GM12878 (cell line): ENCODE data around the gene WBP2NL. TPM values are rescaled to one million over a fixed set of nuclear protein-coding genes. Genes with fewer than 3 reads are reported as not detected.
A peak's percentile ranks its signal among the peaks of the same experiment; 100 is the strongest.

Experiments used
- ATAC-seq: fragments of 200-7000 bp; cut with Tn5 transposase; 3 replicates; pipeline ENCODE4 v1.9.1; 2020; ENCODE audit warnings: mild to moderate bottlenecking, moderate library complexity
- BruUV-seq: library from RNA; stranded (reverse); fragments of 400-500 nt; replicated peaks from 2 replicates; lab custom pipeline; 2021; lab: Mats Ljungman, UMichigan
- CTCF ChIA-PET: fragments of 300-600 bp; sonication (Branson Sonifier 250); formaldehyde crosslinking; extraction: SDS; loops from one replicate; lab custom pipeline; 2021; ENCODE audit warnings: inconsistent platforms; lab: Yijun Ruan, JAX
- POLR2A ChIA-PET: fragments of 350-600 bp; formaldehyde crosslinking; extraction: SDS; loops from one replicate; lab custom pipeline; 2021; ENCODE audit warnings: inconsistent platforms; lab: Charles Lee
- RAD21 ChIA-PET: fragments of 300-600 bp; sonication (Branson Sonifier 250); formaldehyde crosslinking; loops from one replicate; lab custom pipeline; 2023; ENCODE audit warnings: antibody characterized with exemption; ENCODE audit not compliant: unreplicated experiment; lab: Charles Lee
- SMC1A ChIA-PET: fragments of 300-600 bp; sonication (Branson Sonifier 250); formaldehyde crosslinking; loops from one replicate; lab custom pipeline; 2023; ENCODE audit not compliant: unreplicated experiment, uncharacterized antibody; lab: Charles Lee
- DNase-seq: peaks from one replicate; pipeline ENCODE4 v3.0.0-alpha.2; 2011; ENCODE audit warnings: low read depth, low spot score
- FAIRE-seq: peaks from 3 replicates; lab custom pipeline; 2011; peaks lifted over from hg19 to GRCh38; lab: Jason Lieb, UNC
- H2AFZ ChIP-seq: 2 replicates; pipeline ENCODE4 v1.6.0; 2011; ENCODE audit warnings: low read depth, low read length, control low read depth; ENCODE audit not compliant: control insufficient read depth
- H3K27ac ChIP-seq: 2 replicates; pipeline ENCODE4 v1.5.1; 2011; ENCODE audit warnings: control low read depth; ENCODE audit not compliant: control insufficient read depth, insufficient read depth
- H3K27me3 ChIP-seq, 2 experiments: replicated peaks in 1 of 2; 2 replicates each; pipeline versions ENCODE4 v1.6.0 to v1.6.1; 2011; ENCODE audit warnings: low read length in 1 of 2; ENCODE audit not compliant: control insufficient read depth in 2 of 2, insufficient read depth in 2 of 2
- H3K36me3 ChIP-seq, 2 experiments: 2 replicates each; pipeline ENCODE4 v1.5.1; 2011; ENCODE audit warnings: low read length in 1 of 2; ENCODE audit not compliant: control insufficient read depth in 2 of 2, insufficient read depth in 2 of 2
- H3K4me1 ChIP-seq: 2 replicates; pipeline ENCODE4 v1.6.1; 2011; ENCODE audit warnings: mild to moderate bottlenecking, low read length, moderate library complexity, mixed read lengths; ENCODE audit not compliant: control insufficient read depth, insufficient read depth
- H3K4me2 ChIP-seq: 2 replicates; pipeline ENCODE4 v1.6.0; 2011; ENCODE audit warnings: control low read depth; ENCODE audit not compliant: control insufficient read depth, insufficient read depth
- H3K4me3 ChIP-seq: fragments of 200-600 bp; sonication (generic); 2 replicates; pipeline ENCODE4 v1.5.1; 2016
- H3K79me2 ChIP-seq: 2 replicates; pipeline ENCODE4 v1.6.0; 2011; ENCODE audit warnings: low read length; ENCODE audit not compliant: control insufficient read depth, insufficient read depth
- H3K9ac ChIP-seq: 2 replicates; pipeline ENCODE4 v1.8.0; 2011; ENCODE audit warnings: low read length, control low read depth, mixed read lengths; ENCODE audit not compliant: control insufficient read depth, insufficient read depth
- H3K9me3 ChIP-seq: replicated peaks from 3 replicates; pipeline ENCODE4 v1.5.1; 2011; ENCODE audit warnings: mild to moderate bottlenecking, low read length; ENCODE audit not compliant: control insufficient read depth, insufficient read depth
- H4K20me1 ChIP-seq: 2 replicates; pipeline ENCODE4 v1.6.0; 2011; ENCODE audit not compliant: control insufficient read depth, insufficient read depth
- ATF7 ChIP-seq: fragments of 450-650 bp; IDR thresholded peaks from 2 replicates; pipeline ENCODE4 v1.6.1; 2016; ENCODE audit warnings: low read depth, mild to moderate bottlenecking
- CEBPB ChIP-seq, 2 experiments: fragments of 150-350 bp in 1 of 2; IDR thresholded peaks; 2 replicates each; pipeline ENCODE4 v1.6.1; 2012 to 2014; ENCODE audit warnings: low read depth in 2 of 2, low read length in 2 of 2, borderline replicate concordance in 1 of 2, inconsistent platforms in 1 of 2
- DPF2 ChIP-seq: fragments of 450-650 bp; IDR thresholded peaks from 2 replicates; pipeline ENCODE4 v1.6.1; 2017; ENCODE audit warnings: mild to moderate bottlenecking
- GABPA ChIP-seq: IDR thresholded peaks from 2 replicates; pipeline ENCODE4 v1.6.1; 2014; ENCODE audit warnings: antibody characterized with exemption, low read depth, mild to moderate bottlenecking, inconsistent platforms
- IRF4 ChIP-seq: IDR thresholded peaks from 2 replicates; pipeline ENCODE4 v1.6.1; 2011; ENCODE audit warnings: low read depth, low read length
- LARP7 ChIP-seq: fragments of 450-650 bp; IDR thresholded peaks from 2 replicates; pipeline ENCODE4 v1.6.1; 2017; ENCODE audit warnings: mild to moderate bottlenecking
- MEF2A ChIP-seq: IDR thresholded peaks from 2 replicates; pipeline ENCODE4 v1.6.1; 2011; ENCODE audit warnings: low read depth, mild to moderate bottlenecking, low read length, moderate library complexity; ENCODE audit not compliant: insufficient read depth
- MYB ChIP-seq: fragments of 150-350 bp; IDR thresholded peaks from 2 replicates; pipeline ENCODE4 v1.6.1; 2014; ENCODE audit warnings: mild to moderate bottlenecking, low read depth, low read length, borderline replicate concordance
- NRF1 ChIP-seq: conservative IDR thresholded peaks from 2 replicates; pipeline ENCODE4 v1.6.1; 2011; ENCODE audit warnings: mild to moderate bottlenecking, low read depth, low read length, improper control_type of control experiment
- PML ChIP-seq: IDR thresholded peaks from 2 replicates; pipeline ENCODE4 v1.6.1; 2012; ENCODE audit warnings: low read length, inconsistent platforms
- RFX5 ChIP-seq: IDR thresholded peaks from 2 replicates; pipeline ENCODE4 v1.6.1; 2011; ENCODE audit warnings: low read depth, low read length, improper control_type of control experiment
- SIN3A ChIP-seq: IDR thresholded peaks from 2 replicates; pipeline ENCODE4 v1.6.1; 2012; ENCODE audit warnings: low read depth, low read length, improper control_type of control experiment
- SREBF1 ChIP-seq: IDR thresholded peaks from 2 replicates; pipeline ENCODE4 v1.6.1; 2012; ENCODE audit warnings: mild to moderate bottlenecking, low read length
- TCF3 ChIP-seq: IDR thresholded peaks from 2 replicates; pipeline ENCODE4 v1.6.1; 2012; ENCODE audit warnings: low read depth, mild to moderate bottlenecking, low read length, borderline replicate concordance; ENCODE audit not compliant: insufficient read depth
- WRNIP1 ChIP-seq: IDR thresholded peaks from 2 replicates; pipeline ENCODE4 v1.6.1; 2011; ENCODE audit warnings: low read depth, low read length, improper control_type of control experiment, borderline replicate concordance
- YBX1 ChIP-seq: fragments of 450-650 bp; IDR thresholded peaks from 2 replicates; pipeline ENCODE4 v1.6.1; 2016; ENCODE audit warnings: antibody characterized with exemption
- ZNF207 ChIP-seq: fragments of 450-650 bp; IDR thresholded peaks from 2 replicates; pipeline ENCODE4 v1.6.1; 2014; ENCODE audit warnings: antibody characterized with exemption, mild to moderate bottlenecking, borderline replicate concordance
- ZNF24 ChIP-seq: fragments of 450-650 bp; IDR thresholded peaks from 2 replicates; pipeline ENCODE4 v1.6.1; 2017; ENCODE audit warnings: antibody characterized with exemption, mild to moderate bottlenecking
- WGBS: methylation state at CpG from one replicate; pipeline ENCODE4 v1.1.6; 2016; ENCODE audit warnings: low lambda C conversion rate; ENCODE audit not compliant: insufficient replicate concordance, insufficient coverage; ENCODE audit errors: missing lambda C conversion rate; 5-methylcytosine and 5-hydroxymethylcytosine counted together
- in situ Hi-C: fragments of 300-500 bp; cut with MboI; formaldehyde crosslinking; loops from 9 replicates; pipeline ENCODE4 v1.14.3; 2018; ENCODE audit warnings: mixed read lengths
- intact Hi-C: fragments of 100-400 bp; cut with micrococcal nuclease; formaldehyde crosslinking; loops from one replicate; pipeline ENCODE4 v1.14.2; 2022; ENCODE audit not compliant: unreplicated experiment
- polyA plus RNA-seq, 11 experiments: library from polyadenylated mRNA; depleted of rRNA in 4 of 11; unstranded in 6 of 11; stranded (reverse) in 5 of 11; fragments of >200 nt; fragmentation: Nextera tagmentation in 4 of 11; fragmentation: Illumina TruSeq in 1 of 11; extraction: Ambion mirVana in 4 of 11; extraction: Trizol in 1 of 11; gene quantifications; 1 replicate in 1 of 11; 2 replicates in 10 of 11; pipeline versions ENCODE4 v1.2.1 to v1.2.3, GENCODE V29; 2011 to 2016; ENCODE audit warnings: inconsistent platforms in 2 of 11, missing spikeins in 2 of 11, low read depth in 1 of 11
- total RNA-seq, 4 experiments: library from RNA; depleted of rRNA in 3 of 4; stranded (reverse); fragments of >200 nt in 3 of 4; fragmentation: Illumina TruSeq in 1 of 4; extraction: Trizol in 1 of 4; gene quantifications; 2 replicates each; pipeline versions ENCODE4 v1.2.1 to v1.2.3, GENCODE V29; 2013 to 2021
- TF ChIP-seq, protein P1 (sequence below): IDR thresholded peaks from 2 replicates; pipeline ENCODE4 v1.6.1; 2011; ENCODE audit warnings: borderline replicate concordance, low read depth, mild to moderate bottlenecking, moderate library complexity, low read length; ENCODE audit not compliant: insufficient read depth, poor library complexity, severe bottlenecking

WBP2NL gene
- total and polyA plus RNA-seq, 10 of the 15 experiments (the other 5 are each of a cell fraction or from before 2014, with no cell fraction given), result 0.46 to 1.9 (median 1.3) TPM

DNA sequence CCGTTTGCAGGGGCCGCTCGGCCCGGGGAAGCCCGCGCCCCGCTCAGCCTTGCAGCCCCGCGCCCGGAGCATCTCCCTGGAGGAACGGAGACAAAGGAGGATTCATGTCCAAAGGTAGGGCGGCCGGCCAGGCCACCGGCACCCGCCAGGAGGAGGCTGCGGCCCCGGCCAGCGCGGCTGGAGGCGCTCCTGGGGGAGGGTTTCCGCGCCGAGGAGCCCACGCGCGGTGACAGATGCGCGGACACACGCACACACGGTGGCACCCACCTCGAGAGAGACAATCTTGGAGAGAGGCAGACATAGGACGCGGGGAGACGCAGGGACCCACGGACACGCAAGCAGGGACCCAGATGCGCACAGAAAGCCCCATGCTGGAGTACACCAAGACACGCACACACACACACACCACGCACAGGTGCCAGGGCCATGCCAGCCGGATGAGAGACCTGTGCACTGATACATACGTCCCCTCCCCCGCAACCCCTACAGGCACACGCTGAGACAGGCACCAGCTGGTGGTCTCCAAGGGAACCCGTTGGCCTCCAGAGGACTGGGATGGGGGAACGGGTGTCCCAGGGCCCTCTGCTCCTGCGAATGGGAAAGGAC is 21.5 kb upstream of the WBP2NL start:
- intact Hi-C loops, result no loop called here
- no peak; the same call in 2 of the 3 replicates for ATAC-seq
- ChIA-PET SMC1A (no interaction called here), POLR2A (no interaction called here), CTCF (no interaction called here), RAD21 (no interaction called here)
- BruUV-seq, result no TSS peak
- no peaks in the 10 kb centered on the region for H3K36me3 ChIP-seq
- FAIRE-seq, result no peak
- in situ Hi-C loops, result no loop called here
- no peaks in the 10 kb centered on the region for H4K20me1 ChIP-seq
- H3K4me3 ChIP-seq, result peak overlapping the region; percentile 29; the same call in 1 of the 2 replicates
- H3K27me3 ChIP-seq, result peaks cover 5 to 12% of the 10 kb centered on the region in 2 experiments
- H3K27ac ChIP-seq, result no peak overlapping the region
- H3K79me2 ChIP-seq, result no peaks in the 10 kb centered on the region
- no peak for DNase-seq
- H3K4me1 ChIP-seq, result peaks cover 7% of the 10 kb centered on the region
- H3K9me3 ChIP-seq, result no peaks in the 10 kb centered on the region
- H3K4me2 ChIP-seq, result peak overlapping the region; percentile 89
- no peak overlapping the region for H3K9ac ChIP-seq
- TF ChIP-seq TCF3 (0 out of 2 replicates have a peak, but pooled peaks have one; percentile 14), LARP7 (peak; percentile 18; the same call in 1 of the 2 replicates), NRF1 (no peak)
- 32% methylated on average over 36 of the region's 46 CpGs for WGBS
- H2AFZ ChIP-seq, result peak overlapping the region; percentile 65

DNA sequence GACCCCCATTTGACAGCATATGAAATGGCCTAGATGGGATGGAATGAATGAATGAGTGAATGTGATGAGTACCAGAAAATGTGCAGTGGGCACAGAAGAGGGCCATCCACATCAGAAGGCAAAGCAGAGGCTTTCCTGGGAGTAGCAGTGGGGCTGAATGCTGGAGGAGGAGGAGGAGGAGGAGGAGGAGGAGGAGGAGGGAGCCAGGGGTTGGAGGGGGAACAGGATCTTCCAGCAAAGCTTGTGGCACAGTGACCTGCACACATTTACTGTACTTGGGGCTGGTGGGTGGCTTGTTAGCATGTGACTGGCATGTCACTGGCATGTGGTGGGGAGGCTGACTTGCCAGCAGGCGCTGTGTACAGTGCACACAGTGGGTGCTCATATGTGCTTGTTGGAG is 19.9 kb upstream of the WBP2NL start:
- H3K4me2 ChIP-seq, result no peak overlapping the region
- WGBS, result 100% methylated on average over 1 of the region's 1 CpG
- H2AFZ ChIP-seq, result no peak overlapping the region
- no peaks in the 10 kb centered on the region for H3K9me3 ChIP-seq
- intact Hi-C loops, result no loop called here
- ChIA-PET SMC1A (no interaction called here), CTCF (no interaction called here), RAD21 (no interaction called here), POLR2A (interaction anchor here (0.8 kb wide), 1 partner anchor 80 kb away, joined by 3 read pairs; no protein-coding TSS in a partner anchor)
- no peaks in the 10 kb centered on the region for H4K20me1 ChIP-seq
- H3K27me3 ChIP-seq, result peaks cover 5 to 12% of the 10 kb centered on the region in 2 experiments
- no peak overlapping the region for H3K9ac ChIP-seq
- DNase-seq (no peak), ATAC-seq (no peak), FAIRE-seq (no peak)
- BruUV-seq, result no TSS peak
- peaks cover 7% of the 10 kb centered on the region for H3K4me1 ChIP-seq
- no peak overlapping the region for H3K27ac ChIP-seq
- in situ Hi-C loops, result no loop called here
- H3K36me3 ChIP-seq, result no peaks in the 10 kb centered on the region
- no peak overlapping the region for H3K4me3 ChIP-seq
- no peaks in the 10 kb centered on the region for H3K79me2 ChIP-seq
- no peak for TF ChIP-seq GABPA
- no peak for TF ChIP-seq DPF2
- no peak for TF ChIP-seq SIN3A
- TF ChIP-seq RFX5, result no peak
- TF ChIP-seq SREBF1, result no peak
- TF ChIP-seq YBX1, result no peak
- TF ChIP-seq, protein P1, sequence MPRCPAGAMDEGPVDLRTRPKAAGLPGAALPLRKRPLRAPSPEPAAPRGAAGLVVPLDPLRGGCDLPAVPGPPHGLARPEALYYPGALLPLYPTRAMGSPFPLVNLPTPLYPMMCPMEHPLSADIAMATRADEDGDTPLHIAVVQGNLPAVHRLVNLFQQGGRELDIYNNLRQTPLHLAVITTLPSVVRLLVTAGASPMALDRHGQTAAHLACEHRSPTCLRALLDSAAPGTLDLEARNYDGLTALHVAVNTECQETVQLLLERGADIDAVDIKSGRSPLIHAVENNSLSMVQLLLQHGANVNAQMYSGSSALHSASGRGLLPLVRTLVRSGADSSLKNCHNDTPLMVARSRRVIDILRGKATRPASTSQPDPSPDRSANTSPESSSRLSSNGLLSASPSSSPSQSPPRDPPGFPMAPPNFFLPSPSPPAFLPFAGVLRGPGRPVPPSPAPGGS, result no peak
- TF ChIP-seq MYB, result no peak
- TF ChIP-seq MEF2A, result no peak
- TF ChIP-seq WRNIP1, result no peak
- TF ChIP-seq ATF7, result no peak
- no peak for TF ChIP-seq ZNF24
- TF ChIP-seq CEBPB (IDR thresholded peaks at IDR 0.05; ENCODE audit: borderline replicate concordance in 1 of 2, low read depth in 2 of 2, low read length in 2 of 2), result no peak
- no peak for TF ChIP-seq ZNF207
- TF ChIP-seq IRF4, result no peak
- TF ChIP-seq PML, result no peak
